A549 (cell line): ENCODE measurements around the gene SART3.

Source experiments
- BHLHE40 ChIP-seq: IDR thresholded peaks from 2 replicates; pipeline ENCODE4 v1.6.1; 2012; ENCODE audit warnings: low read depth, low read length, inconsistent platforms
- CHD2 ChIP-seq: fragments of 150-350 bp; IDR thresholded peaks from 2 replicates; pipeline ENCODE4 v1.6.1; 2014; ENCODE audit warnings: low read length; ENCODE audit not compliant: partially characterized antibody
- EP300 ChIP-seq, 2 experiments: fragments of >200 bp; sonication (Bioruptor Twin); formaldehyde crosslinking; IDR thresholded peaks; 2 replicates in 1 of 2; 3 replicates in 1 of 2; pipeline ENCODE4 v1.6.1; 2016 to 2017
- HDAC2 ChIP-seq: fragments of 200-600 bp; sonication (generic); IDR thresholded peaks from 2 replicates; pipeline ENCODE4 v1.6.1; 2016
- JUN ChIP-seq, 2 experiments: fragments of >200 bp; sonication (Bioruptor Twin); formaldehyde crosslinking; IDR thresholded peaks; 2 replicates in 1 of 2; 3 replicates in 1 of 2; pipeline ENCODE4 v1.6.1; 2016 to 2017
- MYC ChIP-seq: IDR thresholded peaks from 2 replicates; pipeline ENCODE4 v1.6.1; 2012; ENCODE audit warnings: mild to moderate bottlenecking, inconsistent platforms, low read length, improper control_type of control experiment, borderline replicate concordance
- POLR2A ChIP-seq: IDR thresholded peaks from 2 replicates; pipeline ENCODE4 v1.6.1; 2012; ENCODE audit warnings: mild to moderate bottlenecking, low read length
- POLR2AphosphoS2 ChIP-seq: conservative IDR thresholded peaks from 2 replicates; pipeline ENCODE4 v1.6.1; 2012; ENCODE audit warnings: low read length, improper control_type of control experiment, inconsistent platforms
- REST ChIP-seq: fragments of 200-600 bp; sonication (generic); IDR thresholded peaks from 2 replicates; pipeline ENCODE4 v1.6.1; 2016; ENCODE audit warnings: antibody characterized with exemption, mild to moderate bottlenecking, moderate library complexity
- SREBF2 ChIP-seq: fragments of 450-650 bp; IDR thresholded peaks from 2 replicates; pipeline ENCODE4 v1.6.1; 2014; ENCODE audit warnings: mild to moderate bottlenecking, moderate library complexity
- TP53 ChIP-seq: fragments of 250-450 bp; sonication (Bioruptor Pico); IDR thresholded peaks from 2 replicates; pipeline ENCODE4 v1.5.0; 2021; ENCODE audit warnings: mild to moderate bottlenecking, moderate library complexity
- USF2 ChIP-seq: fragments of 450-650 bp; IDR thresholded peaks from 2 replicates; pipeline ENCODE4 v1.6.1; 2014; ENCODE audit warnings: antibody characterized with exemption
- TF ChIP-seq, protein P1 (sequence below): fragments of >200 bp; sonication (Bioruptor Twin); formaldehyde crosslinking; IDR thresholded peaks from 3 replicates; pipeline ENCODE4 v1.5.1; 2016

GRCh38 chr12:108578264-108578663, 17.3 kb upstream of the SART3 start:
- no peak for TF ChIP-seq JUN (IDR thresholded peaks at IDR 0.05)
- TF ChIP-seq, protein P1, sequence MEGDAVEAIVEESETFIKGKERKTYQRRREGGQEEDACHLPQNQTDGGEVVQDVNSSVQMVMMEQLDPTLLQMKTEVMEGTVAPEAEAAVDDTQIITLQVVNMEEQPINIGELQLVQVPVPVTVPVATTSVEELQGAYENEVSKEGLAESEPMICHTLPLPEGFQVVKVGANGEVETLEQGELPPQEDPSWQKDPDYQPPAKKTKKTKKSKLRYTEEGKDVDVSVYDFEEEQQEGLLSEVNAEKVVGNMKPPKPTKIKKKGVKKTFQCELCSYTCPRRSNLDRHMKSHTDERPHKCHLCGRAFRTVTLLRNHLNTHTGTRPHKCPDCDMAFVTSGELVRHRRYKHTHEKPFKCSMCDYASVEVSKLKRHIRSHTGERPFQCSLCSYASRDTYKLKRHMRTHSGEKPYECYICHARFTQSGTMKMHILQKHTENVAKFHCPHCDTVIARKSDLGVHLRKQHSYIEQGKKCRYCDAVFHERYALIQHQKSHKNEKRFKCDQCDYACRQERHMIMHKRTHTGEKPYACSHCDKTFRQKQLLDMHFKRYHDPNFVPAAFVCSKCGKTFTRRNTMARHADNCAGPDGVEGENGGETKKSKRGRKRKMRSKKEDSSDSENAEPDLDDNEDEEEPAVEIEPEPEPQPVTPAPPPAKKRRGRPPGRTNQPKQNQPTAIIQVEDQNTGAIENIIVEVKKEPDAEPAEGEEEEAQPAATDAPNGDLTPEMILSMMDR: no peak
- TF ChIP-seq SREBF2: no peak
- TF ChIP-seq MYC: no peak
- no peak for TF ChIP-seq POLR2AphosphoS2
- no peak for TF ChIP-seq HDAC2
- no peak for TF ChIP-seq EP300 (IDR thresholded peaks at IDR 0.05)
- TF ChIP-seq POLR2A: no peak
- no peak for TF ChIP-seq BHLHE40
- TF ChIP-seq CHD2: no peak
- no peak for TF ChIP-seq TP53 (CRISPR knock-in tag)
- no peak for TF ChIP-seq REST
- no peak for TF ChIP-seq USF2
